Fibroblast of skin of back (primary cell): ENCODE results near the gene DNM3.

Experiments used
- DNase-seq: peaks from one replicate; pipeline ENCODE4 v3.0.0-alpha.2; 2013

Gene DNM3

DNA sequence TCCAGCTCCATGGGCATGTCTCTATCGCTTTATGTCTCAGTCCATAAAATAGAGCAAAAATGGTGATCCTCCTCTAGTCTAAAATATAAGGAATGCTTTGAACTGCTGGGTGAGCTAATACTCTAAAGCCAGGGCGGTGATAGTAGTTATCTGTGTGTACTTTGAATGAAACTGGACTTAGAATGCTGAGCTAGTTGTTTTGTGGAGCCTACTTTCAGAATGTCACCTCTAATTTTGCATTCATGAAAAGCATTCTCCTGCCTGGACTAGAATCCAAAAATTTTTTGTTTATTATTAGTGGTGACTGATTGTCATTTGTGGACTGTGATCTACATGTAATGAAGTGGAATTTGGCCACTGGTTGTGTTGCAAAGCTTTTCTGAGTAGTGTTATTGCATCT, 337.6 kb downstream of the DNM3 start:
- no peak for DNase-seq

DNA sequence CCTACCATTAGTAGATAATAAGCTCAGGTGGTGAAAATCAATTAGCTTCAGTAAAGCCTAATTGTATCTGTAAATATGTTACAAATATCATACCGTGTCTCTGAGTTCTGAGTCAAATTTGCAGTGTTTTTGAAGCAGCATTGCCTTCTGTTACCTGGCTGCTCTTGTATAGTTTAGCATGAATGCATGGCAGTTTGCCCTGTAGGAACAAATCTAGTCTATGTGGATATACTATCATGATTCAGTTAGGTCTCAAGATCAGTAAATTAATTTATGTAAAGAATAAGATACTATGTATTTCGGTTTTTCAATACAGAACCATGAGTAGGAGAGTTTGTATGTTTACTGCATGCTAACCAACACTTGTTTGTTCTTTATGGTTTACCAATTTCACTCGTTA, 338.6 kb downstream of the DNM3 start:
- no peak for DNase-seq

DNA sequence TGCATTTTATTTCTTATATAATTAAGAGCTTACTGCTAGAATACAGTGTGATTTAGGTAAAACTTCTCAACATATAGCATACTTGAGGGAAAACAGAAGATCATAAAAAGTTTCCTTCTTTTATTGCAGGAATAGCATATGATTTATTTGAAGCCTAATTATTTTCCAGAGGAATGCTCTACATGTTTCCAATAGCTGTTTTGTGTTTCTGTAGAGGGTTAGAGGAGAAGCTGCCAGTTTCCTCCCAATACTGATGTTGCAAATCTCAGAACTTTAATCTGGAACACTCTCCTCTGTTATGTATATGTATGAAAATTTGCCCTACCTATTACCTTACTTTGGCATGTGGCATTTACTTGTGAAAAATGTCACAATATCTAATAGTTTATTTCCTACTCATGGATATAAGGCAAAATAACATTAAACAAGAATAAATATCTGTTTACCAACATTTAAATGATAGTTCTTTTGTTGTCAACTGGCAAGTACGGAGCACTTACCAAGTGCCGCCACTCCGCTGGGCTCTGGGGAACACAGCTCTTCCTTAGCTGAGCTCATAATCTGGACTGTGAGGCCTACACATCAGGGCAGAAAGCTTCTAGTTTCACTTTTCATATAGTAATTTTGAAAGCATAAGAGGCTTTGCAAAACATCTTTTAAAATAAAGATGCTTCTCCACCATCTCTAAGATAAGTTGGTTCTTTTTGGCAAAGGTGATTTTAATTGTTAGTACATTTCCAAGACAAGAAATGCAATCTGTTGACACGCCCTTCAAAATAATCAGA, 339.4 kb downstream of the DNM3 start:
- DNase-seq: peak; percentile 61

DNA sequence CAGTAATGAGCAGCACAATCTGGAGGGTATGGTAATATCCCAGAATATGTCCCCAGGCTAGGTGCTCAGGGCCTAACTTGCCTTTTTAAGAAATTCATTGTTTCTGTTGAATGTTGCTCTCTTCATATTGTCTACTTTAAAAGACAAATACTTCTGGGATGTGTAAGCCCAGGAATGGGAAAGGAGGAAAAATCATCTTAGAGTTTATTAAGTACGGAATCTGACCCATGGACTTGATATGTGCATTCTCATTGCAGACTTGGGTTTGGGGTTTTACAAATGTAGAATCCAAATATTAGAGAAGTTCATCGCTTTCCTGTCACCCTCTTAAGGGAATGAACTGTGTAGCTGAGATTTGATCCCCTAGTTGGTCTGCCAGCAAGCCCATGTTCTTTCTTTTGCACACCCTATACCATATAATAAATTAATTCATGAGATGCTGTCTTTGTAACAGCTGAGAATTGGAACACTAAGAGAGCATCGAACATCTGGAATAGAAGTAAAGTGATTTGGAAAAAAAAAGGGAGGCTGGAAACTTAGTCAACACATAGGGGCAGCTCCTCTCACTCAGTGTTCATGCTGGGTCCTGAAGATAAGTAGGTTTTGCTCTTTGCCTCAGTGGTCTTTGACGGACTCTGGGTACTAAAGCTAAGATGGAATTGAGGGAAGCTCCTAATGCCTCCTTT, 343.4 kb downstream of the DNM3 start:
- peak; percentile 41 for DNase-seq

DNA sequence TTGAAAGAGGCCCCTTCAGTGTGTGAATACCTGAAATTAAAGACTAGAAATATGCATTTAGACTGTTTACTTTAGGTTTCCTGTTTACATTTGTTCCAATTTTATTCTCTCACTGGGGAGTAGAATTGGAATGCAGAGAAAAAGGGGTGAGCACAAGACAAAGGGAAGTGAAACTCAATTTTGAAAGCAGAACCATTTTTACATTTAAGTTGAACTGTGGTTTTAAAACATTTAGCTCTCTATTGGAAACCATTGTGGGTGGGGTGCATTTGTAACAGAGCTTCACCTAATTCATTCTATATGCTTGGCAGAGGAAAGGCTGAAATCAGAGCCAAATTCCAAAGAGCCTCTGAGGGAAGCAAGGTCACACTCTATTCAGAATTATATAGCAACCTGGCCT, 343.9 kb downstream of the DNM3 start:
- no peak for DNase-seq

DNA sequence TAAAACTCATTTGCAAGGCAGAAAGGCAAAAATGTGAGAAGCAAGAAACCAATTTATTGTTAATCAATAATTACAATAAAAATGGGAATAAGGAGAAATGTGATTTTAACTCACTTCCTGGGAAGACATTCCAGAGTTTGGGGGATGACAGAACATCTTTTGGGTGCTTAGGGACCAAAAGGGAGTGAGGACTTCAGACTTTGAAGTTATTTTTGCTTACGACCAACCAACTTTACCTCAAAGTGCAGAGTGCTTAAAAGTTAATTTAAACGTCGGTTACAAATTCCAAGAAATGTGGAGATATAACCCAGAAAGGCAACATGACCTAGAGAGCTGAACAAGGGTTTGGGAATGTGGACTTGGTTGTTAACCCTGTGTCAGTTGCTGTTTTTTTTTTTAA, 344.7 kb downstream of the DNM3 start:
- no peak for DNase-seq

DNA sequence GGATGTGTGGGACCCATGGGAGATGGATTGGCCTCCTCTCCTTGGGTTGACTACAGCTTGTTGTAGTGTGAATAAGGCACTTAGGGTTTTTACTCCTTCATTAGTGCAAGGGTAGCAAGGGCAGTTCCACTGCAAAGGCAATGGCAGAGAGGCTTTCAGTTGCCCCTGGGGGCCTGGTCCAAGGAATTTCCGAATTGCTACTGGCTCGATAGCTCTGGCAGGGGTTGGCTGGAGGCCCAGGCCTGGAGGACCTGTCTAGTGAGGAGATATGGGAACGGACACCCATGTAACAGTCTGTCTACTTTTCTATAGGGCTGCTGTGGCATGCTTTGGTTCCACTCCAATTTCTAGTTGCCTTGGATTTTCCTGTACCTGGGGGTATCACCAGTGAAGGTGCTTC, 360.3 kb downstream of the DNM3 start:
- DNase-seq: no peak

DNA sequence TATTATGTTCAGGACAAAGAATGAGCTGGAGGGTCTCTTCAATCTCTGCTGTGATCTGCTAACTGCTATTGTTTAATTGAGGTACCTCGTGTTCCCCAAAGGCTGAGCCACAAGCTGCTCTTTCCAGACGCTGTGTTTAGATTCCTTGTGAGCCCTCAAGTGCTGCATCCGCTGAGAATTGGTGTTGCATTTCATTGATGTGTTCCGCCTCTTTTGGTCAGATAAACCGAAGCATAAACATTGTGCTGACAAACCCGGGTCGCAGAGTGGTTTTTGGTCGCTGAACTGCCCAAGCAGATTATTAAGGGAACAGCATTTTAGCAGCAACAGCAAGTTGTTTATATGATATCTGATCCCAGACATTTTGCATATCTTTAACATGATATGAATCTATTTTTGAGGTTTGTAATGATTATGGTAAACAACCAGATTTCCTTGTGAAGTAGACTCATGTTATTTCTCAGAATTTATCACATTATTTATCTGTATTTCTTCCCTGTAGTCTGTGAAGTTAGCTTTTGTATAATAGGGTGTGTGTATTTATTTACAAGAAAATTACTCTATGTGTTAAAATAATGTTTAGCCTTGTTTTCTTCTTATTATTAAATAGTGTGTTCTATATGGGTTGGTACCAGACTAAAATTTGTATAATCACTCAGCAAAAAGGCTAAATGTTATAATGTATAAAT, 362.0 kb downstream of the DNM3 start:
- no peak for DNase-seq

DNA sequence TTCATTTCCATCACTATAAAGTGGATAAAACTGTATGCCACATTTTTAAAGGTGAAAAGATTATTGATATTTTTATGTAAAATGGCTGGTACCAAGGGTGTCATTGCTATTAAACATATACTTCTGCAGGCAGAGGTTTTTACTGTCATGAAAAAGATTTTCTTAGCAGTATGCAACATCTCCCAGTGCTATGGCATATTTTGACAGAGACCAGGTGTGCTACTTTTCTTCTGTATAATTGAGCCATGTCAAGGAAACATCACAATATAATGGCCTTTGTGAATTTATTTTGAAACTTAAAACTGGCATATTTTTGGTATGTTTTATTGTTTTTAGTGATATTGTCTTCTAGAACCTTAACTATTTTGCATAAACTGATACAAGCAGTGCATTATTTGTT, 362.6 kb downstream of the DNM3 start:
- DNase-seq: no peak

DNA sequence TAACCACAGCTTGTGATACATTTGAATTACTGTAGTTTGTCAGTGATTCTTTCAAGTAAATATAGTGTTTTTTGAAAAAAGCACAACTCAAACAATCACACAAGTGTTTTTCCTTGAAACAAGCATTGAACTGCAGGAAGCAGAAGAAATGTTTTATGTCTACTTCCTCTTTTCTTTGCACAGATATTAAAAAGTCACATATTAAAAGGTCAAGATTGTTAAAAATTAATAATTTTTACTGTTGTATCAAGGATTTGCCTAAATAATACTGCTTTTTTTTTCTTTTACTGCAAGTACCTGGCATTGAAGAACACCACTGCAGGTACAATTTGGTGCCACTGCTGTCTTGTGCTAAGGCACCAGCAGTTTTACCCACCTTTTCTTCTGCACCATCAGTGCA, 365.0 kb downstream of the DNM3 start:
- no peak for DNase-seq

DNA sequence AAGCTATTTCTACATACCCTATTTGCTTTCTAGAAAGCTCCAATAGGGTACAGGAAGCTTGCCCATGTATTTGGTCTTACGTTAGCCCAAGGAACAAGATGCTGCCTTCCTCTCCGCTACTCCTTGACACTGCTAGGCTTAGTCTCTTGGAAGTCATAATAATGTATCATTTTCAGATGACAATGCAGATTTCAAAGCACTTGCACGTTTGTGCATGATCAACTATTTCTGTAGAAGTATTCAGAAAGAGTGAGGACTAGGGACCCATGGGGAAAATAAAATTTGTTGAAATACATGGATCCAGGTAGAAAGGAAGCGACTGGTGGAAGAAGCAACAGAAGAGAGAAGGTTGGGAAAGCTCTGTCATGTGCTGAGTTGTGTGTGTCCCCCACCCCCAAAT, 367.3 kb downstream of the DNM3 start:
- DNase-seq: no peak

DNA sequence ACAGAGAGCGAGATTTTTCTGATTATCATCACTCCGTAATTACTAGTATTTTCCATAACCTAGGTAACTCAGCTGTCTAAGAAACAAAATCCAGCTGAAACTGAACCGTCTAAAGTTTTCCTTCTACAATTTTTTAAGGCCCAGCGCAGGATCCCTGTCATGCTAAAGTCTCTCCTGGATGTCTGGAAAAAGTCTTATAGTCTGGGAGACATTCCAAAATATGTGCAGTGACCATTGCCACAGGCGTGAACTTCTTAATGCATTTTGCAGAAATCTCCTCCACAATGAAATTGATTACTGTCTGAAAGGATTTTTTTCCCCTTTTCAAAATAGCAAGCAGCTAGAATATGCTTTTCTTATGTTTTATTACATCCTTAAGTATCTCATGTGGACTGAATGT, 369.9 kb downstream of the DNM3 start:
- DNase-seq: no peak

DNA sequence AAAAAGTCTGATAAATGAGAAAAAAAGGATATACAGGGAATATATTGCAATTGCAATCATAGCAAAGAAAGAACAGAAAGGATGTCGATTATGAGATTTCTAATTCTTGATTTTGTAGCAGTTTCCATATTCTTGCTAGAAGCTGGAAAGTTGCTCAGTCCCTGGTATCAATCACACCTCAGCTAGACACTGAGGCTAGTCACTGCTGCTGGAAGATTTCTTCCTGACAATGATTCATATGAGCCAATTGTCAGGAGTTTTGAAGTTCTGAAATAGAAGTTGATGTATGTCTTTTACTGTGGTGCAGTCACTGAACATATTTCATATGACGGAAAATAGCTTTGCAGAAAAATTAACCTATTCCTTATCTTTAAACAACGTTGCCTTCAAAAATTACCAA, 370.8 kb downstream of the DNM3 start:
- no peak for DNase-seq

DNA sequence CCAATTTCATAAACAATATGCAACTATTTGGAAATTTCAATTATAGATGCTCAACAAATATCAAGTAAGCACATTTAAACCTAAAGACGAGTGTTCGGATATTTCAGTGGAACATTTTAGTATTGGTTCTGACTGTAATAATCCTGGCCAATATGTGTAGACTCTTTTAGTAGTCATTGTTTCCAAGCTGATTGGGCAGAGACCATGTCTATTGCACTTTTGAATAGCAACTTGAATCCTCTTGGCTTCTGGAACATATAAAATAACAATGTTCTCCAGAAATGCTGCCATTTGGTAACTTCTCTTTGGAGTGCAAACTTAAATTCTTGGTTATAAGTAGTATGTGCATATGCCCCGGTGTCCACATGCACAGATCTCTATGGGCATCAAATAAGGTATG, 373.7 kb downstream of the DNM3 start:
- no peak for DNase-seq

DNA sequence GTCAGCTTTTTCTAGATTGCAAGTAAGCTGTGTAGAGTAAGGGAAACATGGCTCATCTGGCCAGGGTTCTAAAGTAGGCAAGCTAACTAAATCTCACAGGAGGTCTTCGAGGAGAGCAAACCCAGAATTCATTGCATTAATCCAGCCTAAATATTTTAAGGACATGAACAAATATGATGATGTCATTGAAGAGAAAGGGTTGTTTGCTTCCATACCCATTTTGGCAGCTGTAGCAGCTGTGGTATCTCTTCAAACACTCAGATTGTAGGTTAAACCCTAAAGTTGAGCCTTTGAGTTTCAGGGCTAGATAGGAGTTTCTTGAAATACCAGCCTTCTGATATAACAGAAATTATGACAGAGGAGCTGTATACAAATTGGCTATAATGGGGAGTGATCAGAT, 378.7 kb downstream of the DNM3 start:
- peak; percentile 39 for DNase-seq

DNA sequence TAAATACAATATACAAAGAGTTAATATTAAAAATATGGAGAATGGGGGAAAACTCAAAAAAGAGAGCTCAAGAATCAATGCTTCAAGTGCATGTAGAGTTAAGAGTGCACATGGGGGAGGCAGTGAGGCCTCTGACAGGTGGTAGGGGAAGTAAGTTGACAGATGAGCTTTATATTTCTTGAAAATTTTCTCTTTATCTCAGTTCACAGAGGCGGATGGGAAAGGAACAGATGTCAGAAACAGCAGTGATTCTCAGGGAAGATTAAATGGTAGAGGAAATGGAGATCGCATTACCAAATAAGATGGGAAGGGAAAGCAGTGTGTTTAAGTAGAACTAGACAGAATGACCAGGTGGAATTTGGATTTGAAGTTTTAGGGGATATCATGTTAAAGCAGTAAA, 379.1 kb downstream of the DNM3 start:
- DNase-seq: no peak

DNA sequence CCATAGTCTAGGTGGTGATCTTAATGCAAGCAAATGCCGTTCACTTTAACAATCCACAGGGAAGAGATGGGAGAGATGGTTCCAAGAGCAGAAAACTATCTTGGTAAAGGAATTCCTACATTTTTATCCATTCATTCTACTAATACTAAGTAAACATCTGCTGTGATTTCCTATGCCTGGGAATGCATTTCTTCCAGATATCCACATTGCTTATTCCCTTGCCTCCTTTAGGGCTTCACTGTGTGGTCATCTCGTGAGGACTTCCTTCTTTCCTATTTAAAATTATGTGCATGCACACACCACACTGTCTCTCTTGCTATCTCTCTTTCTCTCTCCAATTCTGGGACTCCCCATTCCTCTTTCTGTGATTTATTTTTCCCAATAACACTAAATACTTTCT, 380.1 kb downstream of the DNM3 start:
- DNase-seq: peak; percentile 77

DNA sequence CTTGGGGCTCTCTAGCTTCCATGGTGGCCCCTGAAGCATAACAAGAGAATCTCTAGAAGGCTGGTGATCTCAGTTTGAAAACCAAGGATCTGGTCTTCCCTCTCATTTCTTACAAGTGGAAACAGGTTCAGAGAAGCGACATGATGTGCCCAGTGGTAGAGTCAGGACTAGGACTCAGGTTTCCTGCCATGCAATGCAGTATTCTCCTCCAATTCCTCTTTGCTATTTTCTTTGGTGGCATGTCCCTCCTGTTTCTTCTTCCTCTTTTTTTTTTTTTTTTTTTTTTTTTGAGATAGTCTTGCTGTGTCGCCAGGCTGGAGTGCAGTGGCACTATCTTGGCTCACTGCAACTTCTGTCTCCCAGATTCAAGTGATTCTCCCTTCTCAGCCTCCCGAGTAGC, 383.6 kb downstream of the DNM3 start:
- no peak for DNase-seq

DNA sequence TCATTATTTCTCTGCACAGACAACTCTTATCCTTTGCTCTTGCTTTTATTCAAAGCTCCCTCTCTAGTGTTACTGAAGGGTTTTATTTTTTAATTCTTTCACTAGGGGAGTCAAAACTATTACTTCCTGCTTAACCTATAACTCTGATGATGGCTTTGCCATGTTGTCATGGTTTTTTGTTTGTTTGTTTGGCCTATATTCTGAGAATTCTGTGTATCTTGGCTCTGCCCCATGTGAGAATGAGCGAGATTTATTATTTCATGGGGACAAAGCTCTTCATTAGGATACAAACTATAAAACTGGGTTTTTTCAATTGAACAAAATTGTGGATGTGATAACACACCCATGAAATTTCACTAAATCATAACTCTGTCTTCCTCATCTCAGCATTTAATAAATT, 388.6 kb downstream of the DNM3 start:
- DNase-seq: no peak

DNA sequence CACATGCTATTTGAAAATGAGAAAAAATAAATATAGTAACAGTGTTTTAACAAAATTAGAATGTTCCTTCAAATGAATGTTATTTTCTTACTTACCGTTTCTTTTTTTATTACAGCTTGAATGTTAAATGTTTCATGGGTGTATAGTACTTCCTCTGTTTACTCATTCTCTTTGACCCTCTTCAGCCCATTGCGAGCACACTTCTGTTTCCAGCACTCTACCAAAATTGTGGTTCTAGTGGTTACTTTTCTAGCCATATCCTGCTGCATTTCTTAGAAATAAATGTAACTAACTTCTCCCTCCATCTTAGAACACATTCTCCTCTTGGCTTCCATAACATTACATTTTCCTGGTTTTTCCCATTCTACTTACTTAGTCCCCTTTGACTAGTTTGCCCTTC, 389.2 kb downstream of the DNM3 start:
- DNase-seq: no peak

DNA sequence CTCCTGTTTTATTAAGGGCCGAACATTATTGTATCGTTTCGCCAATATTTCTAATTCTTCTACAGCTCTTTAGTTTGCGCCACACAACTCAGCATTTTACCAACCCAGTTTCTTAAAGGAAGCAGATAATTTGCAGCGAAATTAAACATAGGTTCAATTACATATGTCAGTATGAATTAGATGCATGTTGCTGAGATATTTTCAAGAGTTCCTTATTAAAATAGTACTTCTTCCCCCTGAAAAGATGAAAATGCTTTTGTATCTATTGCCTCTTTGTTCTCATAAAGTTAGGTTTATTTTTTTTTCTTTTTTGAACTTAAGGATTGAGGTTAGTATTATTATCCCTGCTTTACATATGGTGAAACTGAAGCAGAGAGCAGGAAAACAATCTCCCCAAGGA, 395.7 kb downstream of the DNM3 start:
- no peak for DNase-seq

DNA sequence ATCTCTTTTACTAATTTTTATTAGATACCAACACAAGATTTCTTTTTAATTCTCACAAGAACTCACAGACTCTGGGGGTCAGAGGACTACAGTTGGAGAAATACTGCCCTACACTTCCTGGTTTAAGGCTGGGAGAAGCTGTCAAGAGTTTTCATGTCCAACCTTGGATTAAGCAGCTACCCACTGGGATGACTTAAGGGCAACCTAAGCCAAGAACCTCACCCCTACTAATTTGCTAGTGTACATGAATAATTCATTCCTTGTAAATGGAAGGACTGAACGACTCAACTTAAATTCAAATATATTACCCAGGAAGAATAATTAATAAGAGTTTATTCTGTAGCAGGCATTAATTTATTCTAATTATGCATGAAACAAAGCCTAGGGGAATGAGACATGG, 396.9 kb downstream of the DNM3 start:
- DNase-seq: no peak

DNA sequence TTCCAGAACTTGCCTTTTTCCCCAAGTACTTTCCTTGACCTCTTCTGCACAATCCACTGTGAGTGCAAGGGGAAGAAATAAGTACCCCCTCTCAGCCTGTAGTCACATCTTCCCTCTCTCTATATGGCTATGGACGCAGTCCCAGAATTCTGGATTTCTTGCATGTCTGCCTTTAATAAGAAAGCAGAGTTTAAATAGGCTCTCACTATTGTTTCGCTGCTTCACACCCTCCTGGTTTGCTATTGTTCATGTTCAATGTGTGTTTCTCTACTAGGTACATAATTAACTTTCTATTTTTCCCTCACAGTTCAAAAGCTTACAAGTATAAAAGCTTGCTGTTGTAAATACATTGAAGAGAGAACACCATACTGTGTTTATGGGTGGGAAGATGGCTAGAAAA, 397.7 kb downstream of the DNM3 start:
- DNase-seq: no peak

DNA sequence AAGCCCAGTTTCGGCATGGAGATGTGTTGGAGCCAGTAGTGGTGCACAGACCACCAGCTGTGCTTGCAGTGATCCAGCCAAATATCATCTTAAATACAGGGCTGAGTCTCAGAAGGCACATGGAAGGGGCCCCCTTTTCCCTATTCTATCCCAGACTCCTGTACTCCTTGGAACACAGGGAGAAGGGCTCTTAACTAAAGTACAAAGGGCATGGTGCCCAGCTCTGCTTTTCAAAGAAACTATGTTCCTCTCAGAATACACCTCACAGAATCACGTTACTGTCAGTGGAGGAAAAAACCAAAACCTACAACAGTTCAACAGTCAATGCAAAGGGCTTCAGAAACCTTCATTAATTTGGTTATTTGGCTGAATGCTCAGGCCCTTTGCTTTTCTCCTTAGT, 398.6 kb downstream of the DNM3 start:
- no peak for DNase-seq
